SKM-1 (cell line): ENCODE data around the gene PET100.

Source experiments
- DNase-seq: peaks from one replicate; lab custom pipeline; 2025; ENCODE audit not compliant: unreplicated experiment; lab: John Stamatoyannopoulos, UW

Gene PET100

DNA sequence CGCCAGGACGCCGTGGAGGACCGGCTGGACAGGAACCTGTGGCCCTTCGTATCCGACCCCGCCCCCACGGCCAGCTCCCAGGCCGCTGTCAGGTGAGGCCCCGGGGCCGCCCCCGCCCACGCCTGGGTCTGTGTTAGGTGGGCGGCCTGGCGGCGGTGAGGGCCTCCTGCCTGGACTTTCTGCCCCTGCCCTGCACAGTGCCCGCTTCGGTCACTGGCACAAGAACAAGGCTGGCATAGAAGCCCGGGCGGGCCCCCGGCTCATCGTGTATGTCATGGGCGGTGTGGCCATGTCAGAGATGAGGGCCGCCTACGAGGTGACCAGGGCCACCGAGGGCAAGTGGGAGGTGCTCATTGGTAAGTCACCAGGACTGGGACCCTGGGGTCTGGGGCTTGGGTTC is 17.6 kb downstream of the PET100 start:
- DNase-seq, result no peak

DNA sequence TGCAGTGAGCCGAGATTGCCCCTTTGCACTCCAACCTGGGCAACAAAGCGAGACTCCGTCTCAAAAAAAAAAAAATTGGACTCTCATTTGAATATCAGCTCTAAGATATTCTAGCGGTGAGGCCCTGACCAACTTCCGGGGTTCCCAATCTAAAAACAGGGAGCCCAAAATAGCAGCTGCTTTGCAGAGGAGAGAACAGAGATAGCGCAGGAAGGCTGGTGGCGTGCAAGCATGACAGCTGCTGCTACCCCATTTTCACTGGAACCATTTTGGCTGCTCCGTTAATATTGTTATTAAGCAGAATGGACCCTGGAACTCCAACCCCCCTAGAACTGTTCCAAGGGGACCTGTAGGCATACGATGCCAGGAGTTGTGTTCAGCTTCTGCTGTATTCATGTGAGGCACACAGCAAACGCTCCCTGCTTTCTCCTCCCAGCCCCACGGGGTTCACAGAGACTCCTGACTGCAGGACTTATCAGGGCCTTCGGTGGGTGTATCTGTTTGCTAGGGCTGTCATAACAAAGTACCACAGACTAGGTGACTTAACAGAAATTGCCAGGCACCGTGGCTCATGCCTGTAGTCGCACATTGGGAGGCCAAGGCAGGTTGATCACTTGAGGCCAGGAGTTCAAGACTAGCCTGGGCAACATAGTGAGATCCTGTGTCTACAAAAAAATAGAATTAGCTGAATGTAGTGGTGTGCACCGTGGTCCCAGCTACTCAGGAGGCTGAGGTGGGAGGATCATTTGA is 18.8 kb downstream of the PET100 start:
- no peak for DNase-seq

DNA sequence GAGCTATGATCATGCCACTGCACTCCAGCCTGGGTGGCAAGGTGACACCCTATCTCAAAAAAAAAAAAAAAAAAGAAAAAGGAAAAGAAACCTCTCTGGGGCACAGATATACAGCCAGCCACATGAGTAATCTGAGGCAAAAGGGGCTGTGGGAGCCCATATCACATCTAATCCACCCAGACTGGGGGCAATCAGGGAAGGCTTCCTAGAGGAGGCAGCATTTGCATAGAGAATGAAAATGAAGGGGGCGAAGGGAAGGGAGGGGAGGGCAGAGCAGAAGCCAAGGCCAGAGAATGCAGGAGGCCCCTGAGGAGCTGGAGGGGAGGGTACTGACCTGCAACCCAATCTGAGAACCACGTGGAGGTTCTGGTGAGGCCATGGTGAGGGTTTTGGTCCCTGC is 20.6 kb downstream of the PET100 start:
- DNase-seq, result no peak

DNA sequence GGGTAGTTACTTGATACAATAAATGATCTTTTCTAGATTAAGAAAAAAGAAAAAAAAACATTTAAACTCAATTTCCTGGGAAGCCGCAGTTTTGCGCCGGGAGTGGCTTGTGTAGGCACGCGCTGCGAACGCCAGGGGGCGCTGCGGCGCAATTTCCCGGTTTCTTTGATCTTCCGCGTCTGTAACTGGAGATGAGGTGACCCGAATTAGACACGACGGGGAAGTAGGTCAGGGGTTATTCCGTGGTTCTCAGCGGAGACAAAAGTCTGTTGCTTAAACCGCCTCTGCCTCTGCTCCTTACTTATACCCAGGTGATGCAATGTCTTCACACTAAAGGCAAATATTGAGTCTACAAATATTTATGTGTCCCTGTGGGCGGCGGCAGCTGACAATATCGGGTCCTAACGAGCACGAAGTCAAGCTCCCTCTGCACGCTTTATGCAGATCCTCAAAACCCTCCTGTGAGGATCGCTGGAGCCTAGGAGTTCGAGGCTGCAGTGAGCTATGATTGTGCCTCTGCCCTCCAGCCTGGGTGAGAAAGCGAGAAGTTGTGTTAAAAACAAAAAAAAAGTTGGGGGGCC is 22.6 kb downstream of the PET100 start:
- DNase-seq, result peak; percentile 99

DNA sequence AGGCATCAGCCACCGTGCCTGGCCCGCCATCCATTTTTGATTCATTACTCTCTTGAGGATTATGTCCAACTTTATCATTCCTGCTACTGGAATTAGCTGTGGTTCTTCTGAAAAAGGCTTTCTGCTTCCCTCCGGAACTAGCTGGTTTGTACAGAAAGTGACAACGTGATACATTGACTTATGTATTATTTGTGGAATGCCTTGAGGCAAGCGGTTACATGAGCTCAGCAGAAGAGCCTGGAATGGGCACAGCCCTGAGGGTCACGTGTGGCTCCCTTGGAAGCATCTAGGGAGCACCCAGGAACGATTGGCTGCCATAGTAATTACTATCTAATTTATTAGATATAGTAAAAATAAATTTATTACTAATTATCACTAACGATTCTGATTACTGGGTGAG is 24.8 kb downstream of the PET100 start:
- DNase-seq, result no peak

DNA sequence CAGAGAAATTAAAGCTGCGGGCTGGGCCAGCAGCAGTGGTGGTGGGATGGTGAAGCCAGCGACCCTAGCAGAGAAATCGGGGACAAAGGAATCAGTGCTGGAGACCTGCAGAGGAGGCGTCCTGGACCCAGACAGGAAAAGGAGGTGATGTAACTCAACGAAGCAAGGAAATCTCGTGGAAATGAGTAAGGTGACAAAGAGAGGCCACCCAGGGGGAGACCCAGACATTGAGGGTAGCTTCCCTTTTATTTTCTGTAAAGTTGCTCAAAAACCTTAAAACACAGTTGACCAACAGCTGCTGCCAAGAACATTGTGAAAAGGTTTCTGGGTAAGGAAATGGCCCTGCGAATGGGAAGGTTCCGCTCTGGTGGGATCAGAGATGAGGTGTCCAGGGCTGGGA is 26.0 kb downstream of the PET100 start:
- peak; percentile 92 for DNase-seq

DNA sequence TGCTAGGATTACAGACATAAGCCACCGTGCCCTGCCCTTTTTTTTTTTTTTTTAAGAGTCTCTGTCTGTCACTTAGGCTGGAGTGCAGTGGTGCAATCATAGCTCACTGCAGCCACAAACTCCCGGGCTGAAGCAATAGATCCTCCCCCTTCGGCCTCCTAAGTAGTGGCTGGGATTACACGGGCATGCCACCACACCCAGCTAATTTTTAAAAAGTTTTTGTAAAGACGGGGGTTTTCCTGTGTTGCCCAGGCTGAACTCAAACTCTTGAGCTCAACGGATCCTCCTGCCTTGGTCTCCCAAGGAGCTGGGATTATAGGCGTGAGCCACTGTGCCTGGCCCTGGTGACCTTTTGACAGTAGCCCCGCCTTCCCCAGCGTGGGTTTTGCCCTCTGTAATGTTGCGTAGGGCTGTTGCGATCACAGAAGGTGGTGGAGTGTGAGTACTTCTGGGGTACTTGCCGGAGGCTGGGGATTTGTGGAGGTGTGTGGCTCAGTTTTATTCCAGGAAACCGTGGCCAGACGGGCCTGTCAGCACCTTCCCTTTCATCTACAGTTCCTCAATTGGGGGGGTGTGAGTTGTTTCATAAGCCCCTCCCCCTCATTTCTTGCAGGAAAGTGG is 27.6 kb downstream of the PET100 start:
- peak; percentile 84 for DNase-seq

DNA sequence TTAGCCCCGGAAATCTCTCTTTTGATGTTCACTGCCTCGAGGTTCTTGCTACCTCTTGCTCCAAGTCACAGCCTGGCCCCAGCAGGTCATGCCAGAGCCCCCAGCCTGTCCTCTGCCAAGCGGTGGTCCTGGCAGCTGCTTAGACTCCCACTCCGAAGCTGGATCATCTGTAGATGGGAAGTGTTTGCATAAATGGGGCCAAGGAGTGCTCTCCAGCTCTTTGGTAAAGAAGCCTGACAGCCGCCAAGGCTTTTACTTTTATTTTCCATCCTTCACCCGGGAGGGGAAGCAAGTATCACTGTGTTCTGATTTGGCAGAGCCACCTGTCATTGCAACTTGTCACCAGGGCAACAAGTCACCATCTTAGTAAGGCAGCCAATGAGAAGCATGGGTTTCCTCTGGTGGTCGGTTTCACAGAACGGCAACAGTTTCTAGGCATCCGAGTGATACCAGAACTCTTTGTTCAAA is 28.7 kb downstream of the PET100 start:
- DNase-seq, result no peak

DNA sequence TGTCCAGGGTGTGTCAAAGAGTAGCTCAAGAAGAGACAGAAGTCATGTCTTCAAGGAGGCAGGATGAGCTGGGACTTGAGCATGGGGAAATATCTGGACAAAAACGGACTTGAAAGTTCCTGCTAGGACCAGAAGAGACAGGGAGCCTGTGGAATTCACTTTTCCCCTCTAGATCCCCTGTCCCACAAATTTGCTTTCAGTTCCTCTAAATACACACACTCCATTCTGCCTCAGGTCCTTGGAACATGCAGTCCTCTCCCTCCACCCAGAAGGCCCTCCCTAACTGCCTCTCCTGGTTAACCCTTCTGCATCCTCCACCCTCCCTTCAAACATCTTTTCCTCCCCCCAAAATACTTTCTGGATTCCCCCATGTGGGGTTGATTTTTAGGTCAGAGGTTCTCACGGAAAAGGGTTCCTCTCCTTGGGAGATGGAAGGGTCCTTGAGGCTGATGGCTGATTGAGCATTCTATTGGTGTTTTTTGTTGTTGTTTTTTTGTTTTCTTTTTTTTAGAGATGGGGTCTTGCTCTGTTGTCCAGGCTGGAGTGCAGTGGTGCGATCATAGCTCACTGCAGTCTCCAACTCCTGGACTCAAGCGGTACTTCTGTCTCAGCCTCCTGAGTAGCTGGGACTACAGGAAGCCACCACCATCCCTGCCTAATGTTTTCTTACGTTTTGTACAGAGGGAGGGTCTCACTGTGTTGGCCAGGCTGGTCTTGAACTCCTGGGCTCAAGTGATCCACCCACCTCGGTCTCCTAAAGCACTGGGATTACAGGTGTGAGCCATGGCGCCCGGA is 32.3 kb downstream of the PET100 start:
- DNase-seq, result no peak

DNA sequence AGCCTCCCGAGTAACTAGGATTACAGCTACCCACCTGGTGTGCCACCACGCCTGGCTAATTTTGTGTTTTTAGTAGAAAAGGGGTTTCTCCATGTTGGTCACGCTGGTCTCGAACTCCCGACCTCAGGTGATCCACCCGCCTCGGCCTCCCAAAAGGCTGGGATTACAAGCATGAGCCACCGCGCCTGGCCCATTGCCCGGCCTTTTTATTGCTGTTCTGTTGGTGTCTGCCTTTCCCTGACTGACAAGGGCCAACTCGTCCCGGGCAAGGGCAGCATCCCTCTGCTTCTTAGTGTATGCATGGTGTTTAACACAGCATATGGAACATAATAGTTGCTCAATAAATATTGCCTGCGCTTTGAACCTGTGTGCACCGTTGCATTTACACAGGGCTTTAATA is 33.1 kb downstream of the PET100 start:
- DNase-seq, result no peak

DNA sequence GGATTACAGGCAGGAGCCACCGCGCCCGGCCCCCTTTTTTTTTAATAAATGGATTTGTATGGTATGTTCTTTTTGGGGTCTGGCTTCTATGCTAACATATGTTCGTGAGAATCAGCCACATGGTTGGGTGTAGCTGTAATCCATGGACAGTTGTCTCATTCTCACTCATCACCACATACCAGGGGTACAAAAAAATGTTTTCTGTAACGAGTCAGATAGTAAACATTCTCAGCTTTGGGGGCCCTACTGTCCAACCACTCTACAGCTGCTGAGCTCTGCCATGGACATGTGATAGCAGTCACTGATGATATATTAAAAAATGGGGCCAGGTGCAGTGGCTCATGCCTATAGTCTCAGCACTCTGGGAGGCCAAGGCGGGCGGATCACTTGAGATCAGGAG is 34.1 kb downstream of the PET100 start:
- no peak for DNase-seq

DNA sequence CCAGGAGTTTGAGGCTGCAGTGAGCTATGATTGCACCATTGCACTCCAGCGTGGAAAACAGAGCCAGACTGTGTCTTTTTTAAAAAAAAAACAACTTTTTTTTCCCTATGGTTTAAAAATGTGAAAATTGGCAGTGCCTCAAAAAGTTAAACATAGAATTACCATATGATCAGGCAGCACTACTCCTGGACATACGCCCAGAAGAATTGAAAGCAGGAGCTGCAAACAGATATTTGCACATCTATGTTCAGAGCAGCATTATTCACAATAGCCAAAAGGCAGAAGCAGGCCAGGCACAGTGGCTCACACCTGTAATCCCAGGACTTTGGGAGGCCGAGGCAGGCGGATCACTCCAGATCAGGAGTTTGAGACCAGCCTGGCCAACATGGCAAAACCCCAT is 35.5 kb downstream of the PET100 start:
- no peak for DNase-seq

DNA sequence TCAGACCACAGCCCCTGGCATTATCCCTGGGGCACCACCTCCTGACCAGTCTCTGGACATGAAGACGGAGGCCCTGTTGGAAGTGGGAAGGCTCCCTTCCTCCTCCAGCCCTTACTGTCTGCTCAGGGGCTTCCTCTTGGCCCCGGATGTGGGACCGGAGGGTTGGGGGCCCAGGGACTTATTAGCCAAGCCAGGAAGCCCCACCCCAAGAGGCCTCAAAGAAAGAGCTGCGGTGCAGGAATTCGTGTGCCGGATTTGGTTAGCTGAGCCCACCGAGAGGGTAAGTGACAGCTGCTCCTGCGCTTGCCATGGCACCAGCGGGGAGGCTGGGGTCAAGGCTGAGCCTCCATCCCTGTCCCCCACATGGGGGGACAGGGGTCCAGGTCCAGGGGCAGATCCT is 39.2 kb downstream of the PET100 start, which contains the start of gene RETN:
TSS of gene RETN (plus strand) at position 208 of the 400 bp plus-strand sequence. CDS start 278 bp downstream, outside the sequence.
- no peak for DNase-seq

DNA sequence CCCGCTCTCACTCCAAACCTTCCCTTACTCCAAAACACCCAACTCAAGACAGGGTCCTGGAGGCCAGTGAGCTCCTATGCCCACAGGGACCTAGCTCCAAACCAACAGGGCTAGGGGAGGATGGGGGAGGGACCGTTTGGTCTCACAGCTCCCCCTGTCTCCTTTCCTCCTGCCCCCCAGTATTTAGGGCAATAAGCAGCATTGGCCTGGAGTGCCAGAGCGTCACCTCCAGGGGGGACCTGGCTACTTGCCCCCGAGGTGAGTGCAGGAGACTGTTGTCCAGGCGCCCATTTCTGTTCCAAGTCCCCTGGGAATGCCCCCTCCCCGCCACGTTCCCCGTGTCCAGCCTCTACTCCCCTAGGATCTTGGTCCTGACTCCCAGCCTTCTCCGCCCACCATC is 40.0 kb downstream of the PET100 start:
- DNase-seq, result no peak

DNA sequence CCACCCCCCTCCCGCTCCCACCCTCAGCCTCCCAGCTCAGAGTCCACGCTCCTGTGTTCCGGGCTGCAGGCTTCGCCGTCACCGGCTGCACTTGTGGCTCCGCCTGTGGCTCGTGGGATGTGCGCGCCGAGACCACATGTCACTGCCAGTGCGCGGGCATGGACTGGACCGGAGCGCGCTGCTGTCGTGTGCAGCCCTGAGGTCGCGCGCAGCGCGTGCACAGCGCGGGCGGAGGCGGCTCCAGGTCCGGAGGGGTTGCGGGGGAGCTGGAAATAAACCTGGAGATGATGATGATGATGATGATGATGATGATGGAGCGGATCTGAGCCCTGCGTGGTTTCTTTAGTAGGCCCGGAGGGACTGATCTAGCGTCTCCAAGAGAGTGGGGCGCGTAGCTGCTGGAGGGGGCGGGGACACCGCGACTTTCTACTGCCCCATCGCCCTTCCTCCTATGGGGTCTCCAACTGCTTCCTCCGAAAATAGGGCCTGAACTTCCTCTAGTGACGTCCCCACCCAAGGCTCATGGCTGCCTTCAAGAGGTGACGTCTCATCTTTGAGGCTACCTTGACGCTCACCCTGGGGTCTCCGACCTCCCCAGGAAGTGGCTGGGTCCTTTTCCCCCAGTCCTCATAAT is 40.7 kb downstream of the PET100 start:
- DNase-seq, result no peak

DNA sequence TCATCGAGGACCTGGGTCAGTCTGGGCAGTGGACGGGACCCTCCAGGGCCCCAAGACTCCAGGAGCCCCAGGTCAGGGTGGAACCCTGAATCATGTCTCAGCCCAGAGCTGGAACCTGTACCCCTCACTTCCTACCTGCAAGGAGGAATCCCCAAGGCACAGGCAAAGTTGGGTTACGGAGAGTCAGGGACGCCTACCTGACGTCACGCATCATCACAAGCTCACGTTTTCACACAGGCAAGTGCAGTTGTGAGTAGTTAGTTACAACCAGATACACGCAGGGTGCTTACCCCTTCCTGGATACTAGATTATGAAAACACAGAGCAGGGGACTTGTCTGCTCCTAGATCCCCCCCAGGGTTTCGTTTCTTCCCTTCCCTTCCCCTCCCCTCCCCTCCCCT is 41.2 kb downstream of the PET100 start:
- no peak for DNase-seq

DNA sequence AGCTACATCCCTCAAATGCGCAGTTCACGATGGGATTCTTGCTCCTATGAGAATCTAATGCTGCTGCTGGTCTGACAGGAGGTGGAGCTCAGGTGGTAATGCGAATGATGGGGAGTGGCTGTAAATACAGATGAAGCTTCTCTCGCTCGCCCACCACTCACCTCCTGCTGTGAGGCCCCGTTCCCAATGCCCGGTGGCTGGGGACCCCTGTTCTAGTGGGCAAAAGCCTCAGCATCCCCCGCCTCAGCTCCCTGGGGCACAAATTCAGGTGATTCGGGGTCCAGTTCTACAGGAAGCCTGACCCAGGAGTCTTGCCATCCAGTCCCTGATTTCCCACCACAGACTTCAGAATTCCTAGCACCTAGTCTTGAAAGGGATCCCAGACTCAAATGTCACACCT is 42.9 kb downstream of the PET100 start:
- DNase-seq, result no peak

DNA sequence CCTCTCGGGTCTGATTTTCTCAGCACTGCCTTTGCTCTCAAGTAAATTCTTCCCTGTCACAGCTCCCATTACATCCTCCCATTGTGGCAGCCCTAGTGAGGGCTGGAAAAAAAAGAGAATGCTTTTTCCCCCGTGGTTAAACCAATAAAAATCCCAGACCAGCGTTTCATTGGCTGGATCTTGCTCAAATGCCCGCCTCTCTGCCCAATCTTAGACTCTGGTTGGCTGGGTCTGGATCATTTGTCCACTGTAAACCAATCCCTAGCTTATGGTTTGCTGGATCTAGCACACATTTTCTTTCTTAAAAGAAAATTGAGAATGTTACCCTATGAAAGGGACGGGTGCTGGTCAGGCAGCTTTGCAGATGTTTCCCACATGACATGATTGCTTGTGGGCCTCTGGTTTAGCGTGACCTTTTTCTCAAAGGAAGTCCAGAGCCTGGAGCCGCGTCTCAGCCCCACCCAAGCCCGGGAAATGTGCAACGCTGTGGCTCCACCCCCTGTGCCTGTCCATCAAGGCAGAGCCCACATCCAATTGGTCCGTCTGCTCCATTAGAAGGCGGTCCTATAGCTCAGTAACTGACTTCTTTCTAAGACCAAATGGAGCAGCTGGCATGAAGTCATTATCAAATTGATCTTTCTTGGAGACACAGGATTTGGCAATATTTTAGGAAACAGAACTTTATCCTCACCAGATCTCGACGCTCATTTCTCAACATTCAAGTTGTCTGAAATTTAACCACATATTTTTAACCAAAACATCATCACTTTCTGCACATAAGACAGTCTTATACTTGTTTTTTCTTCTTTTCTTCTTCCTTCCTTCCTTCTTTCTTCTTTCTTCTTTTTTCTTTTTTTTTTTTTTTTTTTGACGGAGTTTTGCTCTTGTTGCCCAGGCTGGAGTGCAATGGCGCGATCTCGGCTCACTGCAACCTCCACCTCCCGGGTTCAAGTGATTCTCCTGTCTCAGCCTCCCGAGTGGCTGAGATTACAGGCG is 44.7 kb downstream of the PET100 start:
- peak; percentile 65 for DNase-seq

DNA sequence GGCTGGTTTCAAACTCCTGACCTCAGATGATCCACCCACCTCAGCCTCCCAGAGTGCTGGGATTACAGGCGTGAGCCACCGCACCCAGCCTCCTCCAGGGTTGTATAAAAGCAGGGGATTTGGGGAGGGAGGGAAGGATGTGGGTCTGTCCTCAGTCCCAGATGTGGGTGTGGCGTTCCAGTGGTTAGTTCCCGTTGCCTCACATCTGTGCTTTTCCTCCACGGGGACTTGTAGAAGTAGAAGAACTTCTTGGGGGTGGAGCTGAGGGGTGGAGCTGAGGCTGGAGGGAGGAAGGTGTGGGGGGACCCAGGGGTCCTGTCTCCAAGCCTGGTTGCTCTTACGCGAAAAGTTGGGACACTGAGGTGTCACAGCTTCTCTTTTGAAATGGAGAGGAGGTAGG is 46.8 kb downstream of the PET100 start:
- peak; percentile 74 for DNase-seq

DNA sequence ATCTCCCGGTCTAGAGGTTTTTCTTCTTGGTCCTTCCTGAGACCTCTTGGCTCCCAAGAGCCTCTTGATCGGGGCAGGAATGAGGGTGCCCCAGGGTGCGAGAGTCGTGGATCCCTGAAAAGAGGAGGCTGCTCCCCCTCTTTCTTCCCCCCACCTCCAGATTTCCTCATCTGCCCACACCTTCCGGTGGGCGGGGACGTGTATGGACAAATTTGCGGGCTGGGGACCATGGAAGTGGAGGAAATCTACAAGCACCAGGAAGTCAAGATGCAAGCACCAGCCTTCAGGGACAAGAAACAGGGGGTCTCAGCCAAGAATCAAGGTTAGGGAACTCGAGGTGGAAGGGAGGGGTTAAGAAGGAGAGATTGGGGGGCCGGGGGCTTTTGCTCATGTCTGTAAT is 47.3 kb downstream of the PET100 start, which contains the start of gene MCEMP1:
TSS of gene MCEMP1 (plus strand) at position 237 of the 400 bp plus-strand sequence. CDS start at position 268, 31 bp downstream.
- peak; percentile 74 for DNase-seq
